ENCODE data around the gene RERE.

DNA sequence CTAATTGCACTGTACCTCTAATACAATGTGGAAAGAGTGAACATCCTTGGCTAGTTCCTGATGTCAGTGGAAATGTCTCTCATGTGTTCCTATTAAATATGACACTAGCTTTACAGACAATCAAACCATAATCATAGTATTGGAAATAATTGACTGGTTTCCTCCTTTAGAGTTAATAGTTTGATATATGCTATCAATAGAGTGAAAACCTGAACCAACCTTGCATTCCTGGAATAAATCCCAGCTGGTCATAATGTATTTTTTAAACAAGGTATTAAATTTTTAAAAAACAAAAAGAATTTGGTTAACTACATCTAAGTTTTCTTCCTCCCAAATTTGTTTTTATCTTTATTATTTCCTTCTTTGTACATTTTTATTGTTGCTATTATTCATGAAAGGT lies 273.5 kb downstream of the RERE start:
- TF ChIP-seq, protein P1, sequence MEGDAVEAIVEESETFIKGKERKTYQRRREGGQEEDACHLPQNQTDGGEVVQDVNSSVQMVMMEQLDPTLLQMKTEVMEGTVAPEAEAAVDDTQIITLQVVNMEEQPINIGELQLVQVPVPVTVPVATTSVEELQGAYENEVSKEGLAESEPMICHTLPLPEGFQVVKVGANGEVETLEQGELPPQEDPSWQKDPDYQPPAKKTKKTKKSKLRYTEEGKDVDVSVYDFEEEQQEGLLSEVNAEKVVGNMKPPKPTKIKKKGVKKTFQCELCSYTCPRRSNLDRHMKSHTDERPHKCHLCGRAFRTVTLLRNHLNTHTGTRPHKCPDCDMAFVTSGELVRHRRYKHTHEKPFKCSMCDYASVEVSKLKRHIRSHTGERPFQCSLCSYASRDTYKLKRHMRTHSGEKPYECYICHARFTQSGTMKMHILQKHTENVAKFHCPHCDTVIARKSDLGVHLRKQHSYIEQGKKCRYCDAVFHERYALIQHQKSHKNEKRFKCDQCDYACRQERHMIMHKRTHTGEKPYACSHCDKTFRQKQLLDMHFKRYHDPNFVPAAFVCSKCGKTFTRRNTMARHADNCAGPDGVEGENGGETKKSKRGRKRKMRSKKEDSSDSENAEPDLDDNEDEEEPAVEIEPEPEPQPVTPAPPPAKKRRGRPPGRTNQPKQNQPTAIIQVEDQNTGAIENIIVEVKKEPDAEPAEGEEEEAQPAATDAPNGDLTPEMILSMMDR (IDR thresholded peaks at IDR 0.05) = no peak
- TF ChIP-seq POLR2A (IDR thresholded peaks at IDR 0.05) = no peak

Data from adrenal gland (tissue), 5 donors.